SK-N-SH (cell line): Measurements from ENCODE around the gene CNKSR2. TPM values are rescaled to one million over a fixed set of nuclear protein-coding genes. Genes with fewer than 3 reads are reported as not detected.

ENCODE experiments used
- CTCF ChIA-PET: fragments of 300-600, 350-600 bp; formaldehyde crosslinking; extraction: SDS; loops from one replicate; lab custom pipeline; 2021; lab: Yijun Ruan, JAX
- POLR2A ChIA-PET: fragments of 350-600 bp; sonication (Branson Sonifier 250); formaldehyde crosslinking; extraction: SDS; loops from one replicate; lab custom pipeline; 2020; ENCODE audit warnings: antibody characterized with exemption, inconsistent platforms; lab: Yijun Ruan, JAX
- DNase-seq: peaks from one replicate; pipeline ENCODE4 v3.0.0; 2012
- H2AFZ ChIP-seq: fragments of 200-600 bp; sonication (generic); 2 replicates; pipeline ENCODE4 v1.8.1; 2016; ENCODE audit warnings: antibody characterized with exemption, mild to moderate bottlenecking, low read depth
- H3F3A ChIP-seq: fragments of 200-600 bp; sonication (generic); replicated peaks from 2 replicates; pipeline ENCODE3; 2016; ENCODE audit warnings: antibody characterized with exemption, mild to moderate bottlenecking; ENCODE audit not compliant: insufficient read depth
- H3K27ac ChIP-seq, 2 experiments: fragments of 200-500 bp in 1 of 2; fragments of 200-600 bp in 1 of 2; sonication (Bioruptor generic) in 1 of 2; sonication (generic), shearing (Covaris generic) in 1 of 2; 2 replicates each; pipeline versions ENCODE4 v1.5.1 to v1.6.1; 2014 to 2016; ENCODE audit warnings: low read depth in 2 of 2, inconsistent platforms in 1 of 2, low read length in 1 of 2, mild to moderate bottlenecking in 1 of 2, mixed read lengths in 1 of 2
- H3K27me3 ChIP-seq: fragments of 200-600 bp; sonication (generic), shearing (Covaris generic); 2 replicates; pipeline ENCODE4 v1.6.1; 2016; ENCODE audit warnings: mixed run types; ENCODE audit not compliant: insufficient read depth
- H3K36me3 ChIP-seq, 2 experiments: fragments of 200-500 bp in 1 of 2; fragments of 200-600 bp in 1 of 2; sonication (Bioruptor generic) in 1 of 2; sonication (generic) in 1 of 2; replicated peaks in 1 of 2; 2 replicates each; pipeline versions ENCODE3 to v1.5.1; 2014 to 2016; ENCODE audit warnings: low read length in 1 of 2, mild to moderate bottlenecking in 1 of 2; ENCODE audit not compliant: insufficient read depth in 2 of 2, control insufficient read depth in 1 of 2
- H3K4me1 ChIP-seq, 2 experiments: fragments of 200-500 bp in 1 of 2; fragments of 200-600 bp in 1 of 2; sonication (Bioruptor generic) in 1 of 2; sonication (generic), shearing (Covaris generic) in 1 of 2; 2 replicates each; pipeline versions ENCODE4 v1.5.1 to v1.6.1; 2014 to 2016; ENCODE audit warnings: low read depth in 1 of 2, low read length in 1 of 2, mixed run types in 1 of 2; ENCODE audit not compliant: insufficient read depth in 2 of 2, control insufficient read depth in 1 of 2
- H3K4me2 ChIP-seq: fragments of 200-600 bp; sonication (generic), shearing (Covaris generic); 2 replicates; pipeline ENCODE4 v1.6.1; 2017; ENCODE audit warnings: mixed run types
- H3K4me3 ChIP-seq, 2 experiments: fragments of 200-500 bp in 1 of 2; fragments of 200-600 bp in 1 of 2; sonication (Bioruptor generic) in 1 of 2; sonication (generic), shearing (Covaris generic) in 1 of 2; 2 replicates each; pipeline versions ENCODE4 v1.5.1 to v1.8.1; 2014 to 2016; ENCODE audit warnings: low read depth in 2 of 2, inconsistent platforms in 1 of 2, low read length in 1 of 2, mild to moderate bottlenecking in 1 of 2, mixed read lengths in 1 of 2, moderate library complexity in 1 of 2
- H3K79me2 ChIP-seq: fragments of 200-600 bp; sonication (generic); 2 replicates; pipeline ENCODE4 v1.8.1; 2017; ENCODE audit warnings: mild to moderate bottlenecking; ENCODE audit not compliant: insufficient read depth
- H3K9ac ChIP-seq: fragments of 200-600 bp; sonication (generic); 2 replicates; pipeline ENCODE4 v1.6.1; 2017; ENCODE audit warnings: mixed run types
- H3K9me2 ChIP-seq: fragments of 200-600 bp; sonication (generic); 2 replicates; pipeline ENCODE4 v1.6.1; 2017; ENCODE audit warnings: mixed run types
- H3K9me3 ChIP-seq: fragments of 200-600 bp; sonication (generic); 2 replicates; pipeline ENCODE4 v1.6.1; 2017; ENCODE audit warnings: mixed run types, mild to moderate bottlenecking, moderate library complexity
- H4K20me1 ChIP-seq: fragments of 200-600 bp; sonication (generic); 2 replicates; pipeline ENCODE4 v1.6.1; 2017; ENCODE audit warnings: mild to moderate bottlenecking, mixed run types; ENCODE audit not compliant: insufficient read depth
- CHD2 ChIP-seq: fragments of 150-350 bp; IDR thresholded peaks from 2 replicates; pipeline ENCODE4 v1.6.1; 2018; ENCODE audit warnings: low read length; ENCODE audit not compliant: partially characterized antibody
- ELF1 ChIP-seq: IDR thresholded peaks from 2 replicates; pipeline ENCODE4 v1.4.0; 2012
- EP300 ChIP-seq, 2 experiments: IDR thresholded peaks; 2 replicates each; pipeline versions ENCODE4 v1.4.0 to v1.6.1; 2012; ENCODE audit warnings: borderline replicate concordance in 1 of 2, low read depth in 1 of 2, low read length in 1 of 2
- FOSL2 ChIP-seq: IDR thresholded peaks from 2 replicates; pipeline ENCODE4 v1.4.0; 2012; ENCODE audit warnings: low read depth, mild to moderate bottlenecking, moderate library complexity, borderline replicate concordance
- IRF3 ChIP-seq: fragments of 150-350 bp; IDR thresholded peaks from 2 replicates; pipeline ENCODE4 v1.6.1; 2016; ENCODE audit warnings: mild to moderate bottlenecking, low read depth, low read length
- MEF2A ChIP-seq: IDR thresholded peaks from 2 replicates; pipeline ENCODE4 v1.4.0; 2012; ENCODE audit warnings: low read depth, borderline replicate concordance
- NRF1 ChIP-seq: IDR thresholded peaks from 2 replicates; pipeline ENCODE4 v1.6.1; 2012; ENCODE audit warnings: low read depth, mild to moderate bottlenecking, low read length
- RCOR1 ChIP-seq: fragments of 150-350 bp; IDR thresholded peaks from 2 replicates; pipeline ENCODE4 v1.6.1; 2017; ENCODE audit warnings: antibody characterized with exemption, low read length
- TEAD4 ChIP-seq: IDR thresholded peaks from 2 replicates; pipeline ENCODE4 v1.4.0; 2012; ENCODE audit warnings: mild to moderate bottlenecking, borderline replicate concordance; ENCODE audit not compliant: insufficient read depth
- USF1 ChIP-seq: IDR thresholded peaks from 2 replicates; pipeline ENCODE4 v1.4.0; 2012; ENCODE audit warnings: low read depth, borderline replicate concordance
- USF2 ChIP-seq: fragments of 150-350 bp; IDR thresholded peaks from 2 replicates; pipeline ENCODE4 v1.6.1; 2017; ENCODE audit warnings: antibody characterized with exemption, low read length, low read depth, borderline replicate concordance
- ZBTB33 ChIP-seq: IDR thresholded peaks from 2 replicates; pipeline ENCODE4 v1.4.0; 2012; ENCODE audit warnings: low read depth, borderline replicate concordance
- WGBS: methylation state at CpG from one replicate; pipeline ENCODE4 v1.1.6; 2017; ENCODE audit warnings: low lambda C conversion rate; 5-methylcytosine and 5-hydroxymethylcytosine counted together
- polyA plus RNA-seq, 3 experiments: library from polyadenylated mRNA; depleted of rRNA; stranded (reverse); fragments of >200 nt; gene quantifications; 2 replicates each; pipeline ENCODE4 v1.2.3, GENCODE V29; 2012

CNKSR2 gene
- polyA plus RNA-seq, 1 of the 3 experiments (the other 2 are of a cell fraction) = 0.03 TPM

- TF ChIP-seq ZBTB33 = no peak
These were observed 37.8 kb downstream of the CNKSR2 start (continued) for GRCh38 chrX:21412029-21412428.

- no peak overlapping the region for H3K27ac ChIP-seq
These were observed 38.7 kb downstream of the CNKSR2 start for GRCh38 chrX:21412883-21413282.

GRCh38 chrX:21427086-21427485 lies 52.9 kb downstream of the CNKSR2 start:
- CTCF ChIA-PET = no interaction called here
- no peaks in the 10 kb centered on the region for H3K36me3 ChIP-seq

More at GRCh38 chrX:21412883-21413282, 38.7 kb downstream of the CNKSR2 start:
- WGBS = 6% methylated on average over 3 of the region's 3 CpGs
- H2AFZ ChIP-seq = no peak overlapping the region
- H3K79me2 ChIP-seq = no peaks in the 10 kb centered on the region
- no peaks in the 10 kb centered on the region for H3K9me3 ChIP-seq
- no peaks in the 10 kb centered on the region for H3K36me3 ChIP-seq
- no peak for TF ChIP-seq USF2
- no peak for TF ChIP-seq MEF2A
- no peak for TF ChIP-seq FOSL2
- TF ChIP-seq NRF1 = no peak
- no peaks in the 10 kb centered on the region for H4K20me1 ChIP-seq
- no peaks in the 10 kb centered on the region for H3K27me3 ChIP-seq
- no peak overlapping the region for H3K4me3 ChIP-seq
- DNase-seq = no peak
- ChIA-PET CTCF (no interaction called here), POLR2A (no interaction called here)
- H3K9me2 ChIP-seq = no peaks in the 10 kb centered on the region
- no peak overlapping the region for H3K9ac ChIP-seq
- H3K4me2 ChIP-seq = no peak overlapping the region
- no peaks in the 10 kb centered on the region for H3F3A ChIP-seq
- H3K4me1 ChIP-seq = no peaks in the 10 kb centered on the region

More at GRCh38 chrX:21427086-21427485, 52.9 kb downstream of the CNKSR2 start:
- H4K20me1 ChIP-seq = no peaks in the 10 kb centered on the region
- H2AFZ ChIP-seq = no peak overlapping the region
- WGBS = 45% methylated on average over 2 of the region's 2 CpGs
- no peaks in the 10 kb centered on the region for H3K27me3 ChIP-seq
- no peaks in the 10 kb centered on the region for H3K9me3 ChIP-seq
- TF ChIP-seq EP300 (IDR thresholded peaks at IDR 0.05; ENCODE audit: borderline replicate concordance in 1 of 2, low read depth in 1 of 2, low read length in 1 of 2) (no peak), USF2 (no peak), RCOR1 (no peak), NRF1 (no peak), CHD2 (no peak), MEF2A (no peak), ELF1 (no peak), TEAD4 (no peak), IRF3 (no peak), USF1 (no peak)
- no peak overlapping the region for H3K9ac ChIP-seq
- no peak overlapping the region for H3K4me3 ChIP-seq
- no peak for DNase-seq
- H3F3A ChIP-seq = no peaks in the 10 kb centered on the region
- no peaks in the 10 kb centered on the region for H3K79me2 ChIP-seq
- H3K9me2 ChIP-seq = no peaks in the 10 kb centered on the region
- POLR2A ChIA-PET = no interaction called here
- no peak overlapping the region for H3K27ac ChIP-seq
- H3K4me2 ChIP-seq = no peak overlapping the region
- H3K4me1 ChIP-seq = no peaks in the 10 kb centered on the region
